IPS DF 6.9 (cell line): ENCODE data around the gene CRY1.

Experiments
- DNase-seq: peaks from one replicate; pipeline ENCODE4 v3.0.0-alpha.2; 2013; ENCODE audit warnings: low read depth, low spot score
- H3K27ac ChIP-seq: one replicate; pipeline ENCODE4 v1.5.1; 2013; ENCODE audit warnings: low read length, control low read depth
- H3K27me3 ChIP-seq: 2 replicates; pipeline ENCODE4 v1.6.1; 2013; ENCODE audit warnings: mild to moderate bottlenecking, low read length; ENCODE audit not compliant: control insufficient read depth, insufficient read depth
- H3K36me3 ChIP-seq: 2 replicates; pipeline ENCODE4 v1.6.1; 2013; ENCODE audit warnings: low read length; ENCODE audit not compliant: control insufficient read depth, insufficient read depth
- H3K4me1 ChIP-seq: 2 replicates; pipeline ENCODE4 v1.6.1; 2013; ENCODE audit warnings: low read length; ENCODE audit not compliant: control insufficient read depth, insufficient read depth
- H3K4me3 ChIP-seq: 2 replicates; pipeline ENCODE4 v1.5.1; 2013; ENCODE audit warnings: mild to moderate bottlenecking, low read length
- H3K9me3 ChIP-seq: 2 replicates; pipeline ENCODE4 v1.6.1; 2013; ENCODE audit warnings: low read length, inconsistent platforms; ENCODE audit not compliant: control insufficient read depth, insufficient read depth
- WGBS: extraction: QIAGEN DNeasy Blood & Tissue Kit; methylation state at CpG from one replicate; pipeline ENCODE4 v1.1.7; 2013; ENCODE audit warnings: mixed read lengths, missing lambda C conversion rate; ENCODE audit not compliant: insufficient read length, insufficient coverage; 5-methylcytosine and 5-hydroxymethylcytosine counted together

Gene CRY1

GRCh38 chr12:107127482-107128430 is 34.4 kb upstream of the CRY1 start:
- no peak for DNase-seq
- Histone ChIP-seq H3K27me3 (no peaks in the 10 kb centered on the region), H3K9me3 (no peaks in the 10 kb centered on the region), H3K4me3 (no peak overlapping the region), H3K4me1 (no peaks in the 10 kb centered on the region), H3K36me3 (no peaks in the 10 kb centered on the region), H3K27ac (no peak overlapping the region)
- WGBS = no CpG with 5 or more reads among the region's 6 CpGs

DNA sequence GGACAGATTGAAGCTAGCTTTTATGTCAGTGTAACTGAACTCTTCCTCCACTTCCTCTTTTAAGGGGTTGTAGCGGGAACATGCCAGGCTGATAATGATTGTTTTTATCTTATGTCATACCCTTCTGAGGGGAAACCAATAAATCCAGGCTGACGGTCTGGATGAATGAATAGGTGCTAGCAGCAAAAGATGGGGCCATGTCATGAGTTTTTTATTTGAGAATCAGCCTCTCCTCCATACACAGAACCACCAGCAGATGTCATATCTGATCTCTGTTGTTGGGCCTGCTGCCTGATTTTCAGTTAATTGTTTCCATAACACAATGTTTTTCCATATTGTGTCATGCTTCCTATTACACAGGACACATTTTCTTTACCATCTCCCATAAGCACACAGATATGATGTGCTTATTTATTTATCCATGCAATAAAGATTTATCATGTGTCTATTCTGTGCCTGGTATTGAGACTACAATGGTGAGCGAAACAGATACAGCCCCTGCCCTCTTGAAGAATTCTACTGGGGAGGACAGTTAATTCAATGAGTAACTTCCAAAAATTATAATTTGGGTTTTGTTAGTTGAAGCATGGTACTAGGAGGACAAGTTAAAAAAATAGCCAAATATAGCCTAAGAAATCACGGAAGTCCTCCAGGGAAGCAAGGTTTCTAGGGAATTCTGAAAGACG is 33.6 kb upstream of the CRY1 start:
- DNase-seq = no peak
- no CpG with 5 or more reads among the region's 5 CpGs for WGBS
- no peaks in the 10 kb centered on the region for H3K9me3 ChIP-seq
- no peaks in the 10 kb centered on the region for H3K4me1 ChIP-seq
- no peaks in the 10 kb centered on the region for H3K36me3 ChIP-seq
- H3K4me3 ChIP-seq = no peak overlapping the region
- H3K27me3 ChIP-seq = no peaks in the 10 kb centered on the region
- no peak overlapping the region for H3K27ac ChIP-seq

DNA sequence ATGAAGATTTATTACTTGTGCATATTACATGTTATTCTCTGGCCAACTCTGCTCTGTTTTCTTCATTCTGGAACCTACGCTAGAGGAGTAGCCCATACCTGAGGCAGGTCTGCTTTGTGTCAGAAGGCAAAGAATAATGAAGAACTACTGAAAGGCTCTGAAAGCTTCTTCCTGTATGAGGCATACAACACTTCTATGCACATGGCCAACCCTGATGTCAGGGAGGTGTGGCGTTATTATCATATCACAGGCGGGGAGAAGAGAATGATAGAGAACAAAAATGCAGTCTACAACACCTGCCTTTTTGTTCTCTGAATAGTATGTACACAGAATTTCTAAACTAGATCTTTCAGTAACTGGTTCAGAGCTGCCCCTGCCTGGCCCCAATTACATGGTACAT is 32.5 kb upstream of the CRY1 start:
- DNase-seq = no peak
- WGBS = no CpG with 5 or more reads among the region's 3 CpGs

GRCh38 chr12:107122452-107122958 is 29.2 kb upstream of the CRY1 start:
- Histone ChIP-seq H3K4me3 (no peak overlapping the region), H3K4me1 (no peaks in the 10 kb centered on the region), H3K9me3 (no peaks in the 10 kb centered on the region), H3K27me3 (no peaks in the 10 kb centered on the region), H3K36me3 (no peaks in the 10 kb centered on the region), H3K27ac (no peak overlapping the region)
- no peak for DNase-seq
- no CpG with 5 or more reads among the region's 3 CpGs for WGBS

More for the DNA sequence above, 32.5 kb upstream of the CRY1 start:
- H3K36me3 ChIP-seq = no peaks in the 10 kb centered on the region
- H3K27ac ChIP-seq = no peak overlapping the region
- no peaks in the 10 kb centered on the region for H3K9me3 ChIP-seq
- H3K4me3 ChIP-seq = no peak overlapping the region
- no peaks in the 10 kb centered on the region for H3K4me1 ChIP-seq
- no peaks in the 10 kb centered on the region for H3K27me3 ChIP-seq

DNA sequence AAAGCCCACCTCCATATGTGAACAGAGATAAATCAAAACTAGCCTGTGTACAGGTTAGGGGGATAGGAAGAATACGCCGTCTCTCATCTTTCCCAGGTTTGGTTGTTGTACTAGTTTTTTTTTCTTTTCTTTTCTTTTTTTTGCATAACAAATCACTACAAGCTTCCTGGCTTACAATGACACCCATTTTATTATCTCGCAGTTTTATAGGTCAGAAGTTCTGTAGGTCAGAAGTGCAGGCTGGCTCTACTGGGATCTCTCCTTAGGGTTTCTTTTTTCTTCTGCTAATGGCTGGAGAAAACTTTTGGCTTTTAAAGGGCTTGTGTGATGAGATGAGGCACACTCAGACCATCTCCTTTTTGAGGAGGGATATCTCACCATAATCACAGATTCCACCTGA is 25.7 kb upstream of the CRY1 start:
- Histone ChIP-seq H3K4me1 (no peaks in the 10 kb centered on the region), H3K27ac (no peak overlapping the region), H3K9me3 (no peaks in the 10 kb centered on the region), H3K4me3 (no peak overlapping the region), H3K27me3 (no peaks in the 10 kb centered on the region), H3K36me3 (no peaks in the 10 kb centered on the region)
- no CpG with 5 or more reads among the region's 3 CpGs for WGBS
- no peak for DNase-seq

DNA sequence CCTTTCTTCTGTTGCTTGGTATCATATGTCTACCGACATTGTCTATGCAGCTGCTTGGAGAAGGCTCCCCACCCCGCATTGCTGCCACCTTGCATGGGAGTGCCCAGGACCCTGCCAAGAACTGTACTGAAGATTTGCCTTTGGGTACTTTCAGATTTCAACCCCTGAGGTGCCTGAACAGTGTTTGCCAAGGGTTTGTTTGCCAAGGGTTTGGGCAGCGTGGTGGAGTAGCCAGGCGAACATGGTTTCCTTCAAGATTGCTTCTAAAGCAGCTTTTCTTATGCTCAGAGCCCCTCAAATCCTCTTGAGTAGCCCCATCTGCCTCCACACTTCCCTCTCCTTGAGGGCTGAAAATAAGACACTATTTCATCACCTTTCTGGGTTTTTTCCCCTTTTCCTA is 25.3 kb upstream of the CRY1 start:
- no peak for DNase-seq
- Histone ChIP-seq H3K36me3 (no peaks in the 10 kb centered on the region), H3K9me3 (no peaks in the 10 kb centered on the region), H3K27ac (no peak overlapping the region), H3K4me1 (no peaks in the 10 kb centered on the region), H3K4me3 (no peak overlapping the region), H3K27me3 (no peaks in the 10 kb centered on the region)
- no CpG with 5 or more reads among the region's 4 CpGs for WGBS

DNA sequence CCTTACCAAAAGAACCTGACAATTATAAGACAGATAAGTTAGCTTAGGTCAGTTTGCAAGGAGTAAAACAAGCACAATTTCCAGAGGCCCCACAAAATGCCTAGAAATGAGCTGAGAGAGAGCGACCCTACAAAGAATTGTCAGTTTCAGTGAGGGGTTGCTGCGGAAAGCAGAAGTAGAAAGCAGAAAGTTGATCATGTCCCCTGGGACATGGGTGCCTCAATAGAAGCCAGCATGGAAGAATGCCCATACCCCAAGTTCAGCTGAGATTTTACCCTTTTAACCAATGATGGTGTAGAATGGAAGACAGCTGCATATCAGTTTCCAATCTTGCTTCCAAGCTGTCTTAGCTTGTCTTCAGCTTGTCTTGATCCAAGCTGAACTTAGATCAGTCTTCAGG is 21.8 kb upstream of the CRY1 start:
- no peaks in the 10 kb centered on the region for H3K27me3 ChIP-seq
- H3K4me1 ChIP-seq = no peaks in the 10 kb centered on the region
- no peaks in the 10 kb centered on the region for H3K36me3 ChIP-seq
- no CpG with 5 or more reads among the region's 2 CpGs for WGBS
- no peak for DNase-seq
- H3K9me3 ChIP-seq = no peaks in the 10 kb centered on the region
- H3K27ac ChIP-seq = no peak overlapping the region
- no peak overlapping the region for H3K4me3 ChIP-seq

GRCh38 chr12:107111314-107111713 is 18.0 kb upstream of the CRY1 start:
- no peaks in the 10 kb centered on the region for H3K36me3 ChIP-seq

GRCh38 chr12:107109726-107110719 is 16.7 kb upstream of the CRY1 start:
- no peak overlapping the region for H3K4me3 ChIP-seq
- no peaks in the 10 kb centered on the region for H3K9me3 ChIP-seq
- no CpG with 5 or more reads among the region's 12 CpGs for WGBS
- H3K36me3 ChIP-seq = no peaks in the 10 kb centered on the region
- H3K27me3 ChIP-seq = no peaks in the 10 kb centered on the region
- H3K4me1 ChIP-seq = no peaks in the 10 kb centered on the region
- no peak for DNase-seq
- H3K27ac ChIP-seq = no peak overlapping the region

More at GRCh38 chr12:107111314-107111713, 18.0 kb upstream of the CRY1 start:
- no peak overlapping the region for H3K4me3 ChIP-seq
- no peak overlapping the region for H3K27ac ChIP-seq
- no peaks in the 10 kb centered on the region for H3K27me3 ChIP-seq
- H3K9me3 ChIP-seq = no peaks in the 10 kb centered on the region
- DNase-seq = no peak
- H3K4me1 ChIP-seq = no peaks in the 10 kb centered on the region

GRCh38 chr12:107108995-107109508 is 15.7 kb upstream of the CRY1 start:
- no peaks in the 10 kb centered on the region for H3K27me3 ChIP-seq
- no peaks in the 10 kb centered on the region for H3K9me3 ChIP-seq
- no peak overlapping the region for H3K27ac ChIP-seq
- DNase-seq = no peak
- H3K36me3 ChIP-seq = no peaks in the 10 kb centered on the region
- WGBS = no CpG with 5 or more reads among the region's 8 CpGs
- H3K4me1 ChIP-seq = no peaks in the 10 kb centered on the region
- H3K4me3 ChIP-seq = no peak overlapping the region
